DND-41 (cell line): ENCODE data around the gene ETV1.

Experiments
- ATAC-seq: fragments of 200-7000 bp; cut with Tn5 transposase; 3 replicates; pipeline ENCODE4 v1.9.1; 2021; ENCODE audit warnings: low read depth; ENCODE audit not compliant: insufficient read depth
- DNase-seq: peaks from one replicate; pipeline ENCODE4 v3.0.0-alpha.2; 2020
- H2AFZ ChIP-seq: 2 replicates; pipeline ENCODE4 v1.6.0; 2012; ENCODE audit warnings: low read depth, low read length
- H3K27ac ChIP-seq: 2 replicates; pipeline ENCODE4 v1.5.1; 2012; ENCODE audit warnings: low read length, inconsistent platforms
- H3K27me3 ChIP-seq: fragments of 200-600 bp; sonication (generic); 2 replicates; pipeline ENCODE4 v1.6.0; 2012; ENCODE audit warnings: low read length, mild to moderate bottlenecking, inconsistent platforms; ENCODE audit not compliant: insufficient read depth, poor library complexity
- H3K36me3 ChIP-seq: 2 replicates; pipeline ENCODE4 v1.5.1; 2012; ENCODE audit warnings: low read length, inconsistent platforms; ENCODE audit not compliant: insufficient read depth
- H3K4me1 ChIP-seq: 2 replicates; pipeline ENCODE4 v1.5.1; 2012; ENCODE audit warnings: mild to moderate bottlenecking, low read length; ENCODE audit not compliant: insufficient read depth
- H3K4me2 ChIP-seq: 2 replicates; pipeline ENCODE4 v1.6.0; 2012; ENCODE audit warnings: mild to moderate bottlenecking, moderate library complexity, low read length, inconsistent platforms; ENCODE audit not compliant: insufficient read depth
- H3K4me3 ChIP-seq, 2 experiments: fragments of 200-600 bp in 1 of 2; shearing (Covaris generic) in 1 of 2; 2 replicates each; pipeline ENCODE4 v1.5.1; 2012 to 2016; ENCODE audit warnings: inconsistent platforms in 2 of 2, low read length in 2 of 2, mild to moderate bottlenecking in 2 of 2, low read depth in 1 of 2, moderate library complexity in 1 of 2
- H3K79me2 ChIP-seq: 2 replicates; pipeline ENCODE4 v1.6.0; 2012; ENCODE audit warnings: low read length, inconsistent platforms; ENCODE audit not compliant: insufficient read depth
- H3K9ac ChIP-seq: 2 replicates; pipeline ENCODE4 v1.6.0; 2012; ENCODE audit warnings: low read depth, mild to moderate bottlenecking, inconsistent platforms, low read length, moderate library complexity
- H3K9me3 ChIP-seq: 2 replicates; pipeline ENCODE4 v1.5.1; 2012; ENCODE audit warnings: low read length, moderate library complexity, mild to moderate bottlenecking, inconsistent platforms; ENCODE audit not compliant: insufficient read depth, severe bottlenecking
- H4K20me1 ChIP-seq: 2 replicates; pipeline ENCODE4 v1.6.0; 2012; ENCODE audit warnings: low read length; ENCODE audit not compliant: insufficient read depth
- CTCF ChIP-seq: IDR thresholded peaks from 2 replicates; pipeline ENCODE4 v1.5.1; 2012; ENCODE audit warnings: borderline replicate concordance, low read length, moderate library complexity, mild to moderate bottlenecking; ENCODE audit not compliant: poor library complexity, severe bottlenecking; ENCODE audit errors: extremely low read depth
- EZH2 ChIP-seq: IDR thresholded peaks from 3 replicates; pipeline ENCODE4 v1.6.1; 2012; ENCODE audit warnings: borderline replicate concordance, low read depth, mild to moderate bottlenecking, moderate library complexity, low read length, inconsistent platforms; ENCODE audit not compliant: severe bottlenecking

The ETV1 gene

GRCh38 chr7:13904007-13904406 is 85.5 kb downstream of the ETV1 start:
- peaks cover 10% of the 10 kb centered on the region for H3K4me1 ChIP-seq
- H3K9ac ChIP-seq: no peak overlapping the region
- H3K79me2 ChIP-seq: no peaks in the 10 kb centered on the region
- no peaks in the 10 kb centered on the region for H3K9me3 ChIP-seq
- no peaks in the 10 kb centered on the region for H3K36me3 ChIP-seq
- ATAC-seq: no peak
- H4K20me1 ChIP-seq: no peaks in the 10 kb centered on the region
- no peaks in the 10 kb centered on the region for H3K27me3 ChIP-seq
- no peak overlapping the region for H3K4me3 ChIP-seq
- TF ChIP-seq CTCF (no peak), EZH2 (no peak)
- no peak overlapping the region for H3K4me2 ChIP-seq
- DNase-seq: no peak
- H2AFZ ChIP-seq: no peak overlapping the region
- H3K27ac ChIP-seq: no peak overlapping the region

GRCh38 chr7:13901577-13901976 is 87.9 kb downstream of the ETV1 start:
- Histone ChIP-seq H3K27ac (no peak overlapping the region), H3K4me2 (no peak overlapping the region), H3K79me2 (no peaks in the 10 kb centered on the region), H2AFZ (no peak overlapping the region), H4K20me1 (no peaks in the 10 kb centered on the region), H3K36me3 (no peaks in the 10 kb centered on the region), H3K9ac (no peak overlapping the region), H3K4me1 (no peaks in the 10 kb centered on the region), H3K4me3 (no peak overlapping the region), H3K9me3 (no peaks in the 10 kb centered on the region), H3K27me3 (no peaks in the 10 kb centered on the region)
- ATAC-seq (no peak), DNase-seq (no peak)
- TF ChIP-seq EZH2 (no peak), CTCF (no peak)

- Histone ChIP-seq H3K9ac (no peak overlapping the region), H2AFZ (no peak overlapping the region), H3K36me3 (no peaks in the 10 kb centered on the region), H4K20me1 (no peaks in the 10 kb centered on the region), H3K4me1 (no peaks in the 10 kb centered on the region), H3K79me2 (no peaks in the 10 kb centered on the region), H3K4me3 (no peak overlapping the region), H3K9me3 (no peaks in the 10 kb centered on the region), H3K27ac (no peak overlapping the region), H3K27me3 (no peaks in the 10 kb centered on the region), H3K4me2 (no peak overlapping the region)
- DNase-seq: no peak
- no peak for ATAC-seq
- TF ChIP-seq EZH2 (no peak), CTCF (no peak)
Observed at GRCh38 chr7:13898957-13899670, 90.4 kb downstream of the ETV1 start.

GRCh38 chr7:13897819-13898218 is 91.6 kb downstream of the ETV1 start:
- no peak overlapping the region for H3K27ac ChIP-seq
- TF ChIP-seq EZH2 (no peak), CTCF (no peak)
- no peak for DNase-seq
- H3K4me1 ChIP-seq: no peaks in the 10 kb centered on the region
- H3K36me3 ChIP-seq: no peaks in the 10 kb centered on the region
- H3K4me3 ChIP-seq: no peak overlapping the region
- no peaks in the 10 kb centered on the region for H3K27me3 ChIP-seq
- no peaks in the 10 kb centered on the region for H4K20me1 ChIP-seq
- no peak overlapping the region for H3K9ac ChIP-seq
- H3K79me2 ChIP-seq: no peaks in the 10 kb centered on the region
- no peak overlapping the region for H2AFZ ChIP-seq
- H3K9me3 ChIP-seq: no peaks in the 10 kb centered on the region
- no peak overlapping the region for H3K4me2 ChIP-seq
- ATAC-seq: no peak
